NCI-H460 (cell line): ENCODE data around the gene GJB3. TPM values are rescaled to one million over a fixed set of nuclear protein-coding genes. Genes with fewer than 3 reads are reported as not detected.
"Not testable (repeated sequence)": the region's sequence is repeated elsewhere in the genome, so short reads cannot be mapped to it uniquely, and the experiment has no call there.

Experiments
- DNase-seq: peaks from one replicate; pipeline ENCODE4 v3.0.0-alpha.2; 2016; ENCODE audit warnings: low read depth; ENCODE audit errors: extremely low read depth
- total RNA-seq: library from RNA; depleted of rRNA; stranded (reverse); fragments of >200 nt; shearing (Covaris generic); gene quantifications from 2 replicates; pipeline ENCODE4 v1.2.3, GENCODE V29; 2014; rRNA removed

GJB3 gene
- total RNA-seq, 1 experiment from 2014 or later: not detected

DNA sequence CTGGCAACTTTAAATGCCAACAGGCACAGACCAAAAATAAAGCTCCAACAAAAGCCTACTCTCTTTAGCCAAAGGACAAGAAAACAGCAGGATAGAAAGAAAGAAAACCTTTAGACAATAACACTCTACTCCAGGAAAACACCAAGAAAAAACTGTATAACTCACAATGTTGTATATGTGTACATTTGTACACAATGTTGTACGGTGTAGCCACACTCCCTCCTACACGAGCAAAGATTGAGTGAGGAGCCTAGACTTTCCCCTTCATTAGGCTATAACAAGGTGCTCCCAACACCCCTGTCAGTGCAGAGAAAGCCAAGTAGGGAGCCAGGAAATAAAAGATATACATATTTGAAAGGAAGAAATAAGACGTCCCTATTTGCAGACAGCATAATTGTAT, 35.8 kb downstream of the GJB3 start:
- no peak for DNase-seq

DNA sequence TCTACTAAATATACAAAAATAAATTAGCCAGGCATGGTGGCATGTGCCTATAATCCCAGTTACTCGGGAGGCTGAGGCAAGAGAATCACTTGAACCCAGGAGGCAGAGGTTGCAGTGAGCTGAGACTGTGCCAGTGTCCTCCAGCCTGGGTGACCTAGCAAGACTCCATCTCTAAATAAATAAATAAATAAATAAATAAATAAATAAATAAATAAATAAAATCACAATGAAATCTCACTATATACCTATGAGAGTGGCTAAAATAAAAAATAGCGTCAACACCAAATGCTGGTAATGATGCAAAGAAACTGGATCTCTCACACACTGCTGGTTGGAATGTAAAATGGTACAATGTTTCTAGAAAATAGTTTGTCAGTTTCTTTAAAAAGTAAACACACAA, 37.8 kb downstream of the GJB3 start:
- not testable (repeated sequence) for DNase-seq

DNA sequence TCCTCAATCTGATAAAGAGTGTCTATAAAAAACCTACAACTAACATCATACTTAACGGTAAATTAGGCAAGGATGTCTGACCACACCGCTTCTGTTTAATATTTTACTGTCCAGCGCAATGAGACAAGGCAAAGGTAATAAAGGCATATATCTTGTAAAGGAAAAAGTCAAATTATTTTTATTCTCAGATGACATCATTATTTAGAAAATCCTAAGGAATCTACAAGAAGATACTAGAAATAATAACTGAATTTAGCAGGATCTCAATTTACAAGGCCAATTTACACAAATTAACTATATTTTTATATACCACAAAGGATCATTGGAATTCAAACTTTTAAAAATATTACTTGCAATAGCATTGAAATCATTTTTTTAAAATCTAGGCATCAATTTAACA, 41.2 kb downstream of the GJB3 start:
- DNase-seq: no peak

DNA sequence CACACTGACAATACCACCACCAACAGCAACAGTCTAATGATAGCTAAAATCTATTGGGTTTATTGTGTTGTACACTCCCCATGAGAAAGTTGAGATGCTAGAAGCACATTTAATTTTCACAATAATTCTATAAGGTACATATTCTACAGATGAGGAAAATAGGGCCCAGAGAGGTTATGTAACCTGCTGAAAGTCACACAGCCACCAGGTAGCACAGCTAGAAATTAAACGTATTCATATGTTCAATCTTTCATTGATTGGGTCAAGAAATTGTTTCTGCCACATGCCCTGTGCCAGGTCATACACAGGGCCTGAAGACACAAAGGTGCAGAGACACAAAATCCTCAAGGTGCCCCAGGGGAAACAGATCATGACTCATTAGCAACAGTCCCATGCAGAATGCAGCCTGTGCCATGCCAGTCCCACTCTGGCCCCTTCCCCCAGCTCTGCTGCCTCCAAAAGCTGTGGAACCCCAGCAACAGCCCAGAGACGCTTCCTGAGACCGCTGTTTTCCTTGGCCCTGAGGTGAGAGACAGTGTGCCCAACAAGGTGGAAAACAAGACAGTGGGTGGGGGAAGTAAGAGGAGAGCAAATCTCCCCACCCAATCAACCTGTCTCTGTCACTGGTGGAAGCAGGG, 43.9 kb downstream of the GJB3 start:
- DNase-seq: no peak

DNA sequence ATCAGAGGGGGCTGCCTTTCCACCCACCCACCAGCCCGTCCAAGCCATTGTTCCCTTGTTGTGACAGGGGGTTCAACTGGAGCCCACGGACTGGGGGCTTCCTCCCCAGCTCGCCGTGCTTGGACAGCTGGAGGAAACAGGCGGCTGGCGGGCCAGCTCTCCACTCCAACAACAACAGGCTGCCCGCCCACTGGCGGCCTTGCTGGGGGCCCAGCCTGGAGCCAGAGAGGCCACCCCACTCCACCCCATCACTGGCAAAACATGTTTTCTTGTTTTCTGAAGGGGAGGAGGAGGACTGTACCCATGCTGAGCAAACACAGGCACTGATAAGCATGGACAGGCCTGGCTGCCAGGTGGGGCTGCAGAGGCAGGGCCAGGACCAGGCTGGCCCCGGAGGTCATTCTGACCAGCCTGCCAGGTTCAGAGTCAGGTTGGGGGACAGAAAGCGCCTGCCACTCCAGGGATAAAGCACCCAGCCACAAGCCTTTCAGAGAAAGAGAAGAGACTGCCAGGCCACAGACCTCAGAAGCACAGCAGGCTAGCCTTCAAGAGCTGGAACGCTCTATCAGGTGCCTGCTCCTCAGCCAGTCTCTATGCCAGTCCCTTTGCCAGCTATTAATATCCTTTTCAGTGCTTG, 44.6 kb downstream of the GJB3 start:
- DNase-seq: no peak

DNA sequence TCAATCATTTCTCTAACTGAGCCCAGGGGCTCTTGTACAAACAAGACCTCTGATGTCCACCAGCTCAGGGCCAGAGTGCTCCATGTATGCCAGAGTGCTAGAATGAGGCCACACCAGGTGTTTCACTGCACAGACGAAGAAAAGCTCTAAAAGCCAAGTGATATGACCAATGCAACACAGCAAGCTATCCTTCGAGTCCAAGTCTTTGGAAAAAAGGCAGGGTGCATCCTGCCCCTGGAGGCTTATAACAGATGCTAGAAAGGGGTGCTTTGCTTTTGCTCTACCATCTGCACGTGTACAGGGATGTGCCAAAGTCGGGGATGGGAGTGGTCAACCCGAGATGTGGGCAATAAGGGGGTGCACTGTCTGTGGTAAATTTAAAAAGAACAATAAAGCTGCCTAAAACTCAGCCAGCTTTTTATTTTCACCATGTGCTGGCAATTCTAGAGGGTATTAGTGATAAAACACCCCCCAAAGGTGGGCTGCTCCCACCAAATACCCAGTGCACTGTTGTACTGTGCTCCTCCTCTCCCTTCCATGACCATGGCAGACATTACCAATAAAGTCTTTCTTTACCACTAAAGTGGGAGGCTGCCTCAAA, 46.4 kb downstream of the GJB3 start:
- no peak for DNase-seq

DNA sequence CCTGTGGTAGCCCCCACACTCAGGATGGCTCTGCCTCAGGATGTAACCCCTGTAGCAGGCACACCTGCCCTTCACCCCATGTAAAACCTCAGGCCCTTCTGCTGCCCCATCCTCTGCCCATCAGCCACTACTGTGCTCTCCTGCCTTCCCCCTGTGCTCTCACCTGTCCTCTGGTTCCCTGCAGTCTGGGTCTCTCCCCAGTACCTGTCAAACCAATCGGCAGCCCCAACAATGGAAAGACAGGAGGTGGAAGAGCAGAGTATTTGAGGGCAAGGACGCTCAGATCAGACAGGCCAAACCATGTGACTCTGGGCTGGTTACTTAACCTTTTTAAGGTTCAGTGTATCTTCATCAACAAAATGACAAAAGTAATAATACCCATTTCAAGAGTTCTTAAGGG, 47.6 kb downstream of the GJB3 start:
- no peak for DNase-seq

DNA sequence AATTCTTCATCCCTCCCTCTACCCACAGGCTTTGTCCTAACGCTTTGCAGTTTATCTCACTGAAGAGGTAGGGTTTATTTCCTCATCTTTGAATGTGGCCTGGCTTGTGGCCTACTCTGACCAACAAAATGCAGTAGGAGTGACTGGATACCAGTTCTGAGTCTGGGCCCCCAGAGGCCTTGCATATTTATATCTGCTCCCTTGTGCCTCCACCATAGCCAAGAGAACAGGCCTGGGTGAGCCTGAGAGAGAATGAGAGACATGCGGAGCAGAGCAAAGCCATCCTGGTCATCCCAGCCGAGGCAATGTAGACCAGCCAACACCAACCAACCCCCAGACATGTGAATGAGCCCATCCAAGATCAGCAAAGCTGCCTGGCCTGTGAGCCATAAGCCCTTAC, 48.2 kb downstream of the GJB3 start:
- DNase-seq: no peak

DNA sequence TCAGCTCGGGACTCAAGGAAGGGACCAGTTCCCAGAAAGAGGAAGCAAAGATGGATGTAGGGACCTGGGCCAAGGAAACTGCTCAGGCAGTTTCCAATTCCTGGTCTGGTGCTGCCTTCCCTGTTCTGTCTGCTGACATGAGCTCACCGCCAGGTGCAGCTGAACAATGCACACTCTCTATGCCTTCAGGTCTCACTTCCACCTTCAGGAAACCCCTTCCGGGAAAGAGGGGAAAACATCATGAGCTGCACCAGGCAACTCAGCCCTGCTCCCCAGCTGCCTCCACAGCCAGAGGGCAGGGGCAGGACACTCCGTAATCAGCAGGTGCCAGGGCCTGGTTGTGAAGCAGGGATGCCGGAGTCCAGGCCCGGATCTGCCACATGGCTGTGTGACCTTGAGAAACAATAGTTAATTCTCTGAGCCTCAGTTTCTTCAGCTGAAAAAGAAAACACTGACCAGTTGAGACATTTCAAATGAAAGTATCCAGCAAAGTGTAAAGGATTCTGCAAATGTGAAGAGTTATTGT, 50.8 kb downstream of the GJB3 start:
- DNase-seq: no peak

DNA sequence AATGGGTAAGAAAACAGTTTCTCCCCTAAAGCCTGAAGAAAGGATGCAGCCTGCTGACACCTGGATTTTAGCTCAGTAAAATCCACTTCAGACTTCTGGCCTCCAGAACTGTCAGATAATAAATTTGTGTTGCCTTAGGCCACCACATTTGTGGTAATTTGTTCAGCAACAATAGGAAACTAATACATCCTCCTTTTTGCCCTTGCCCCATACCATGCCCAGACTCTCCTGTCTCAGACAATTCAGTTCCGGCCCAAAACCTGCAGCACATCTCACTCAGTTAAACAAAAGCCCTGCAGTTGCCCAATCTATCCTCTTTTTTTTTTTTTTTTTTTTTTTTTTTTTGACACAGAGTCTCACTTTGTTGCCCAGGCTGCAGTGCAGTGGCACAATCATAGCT, 52.7 kb downstream of the GJB3 start:
- no peak for DNase-seq

Other genes starting within 250 kb of the GJB3 start
- not detected in 2 replicates for gene GJB5, start 26.2 kb upstream of the GJB3 start, total RNA-seq
- gene GJB4, start 21.5 kb upstream of the GJB3 start, total RNA-seq: not detected in 2 replicates
- gene GJA4, start 11.8 kb downstream of the GJB3 start, total RNA-seq: not detected in 2 replicates
- 19.0 and 19.2 TPM in 2 replicates for gene SMIM12, start 78.5 kb downstream of the GJB3 start, total RNA-seq
- 0.02 TPM in 1 of 2 replicates, not detected in the other for gene DLGAP3, start 148.4 kb downstream of the GJB3 start, total RNA-seq
- 22.4 and 24.4 TPM in 2 replicates for gene TMEM35B, start 204.1 kb downstream of the GJB3 start, total RNA-seq